Astrocyte (in vitro differentiated cells and primary cell): ENCODE data around the gene OR7C1.

Experiments used
- EZH2 ChIP-seq: IDR thresholded peaks from 2 replicates; pipeline ENCODE4 v1.6.1; 2012; ENCODE audit warnings: mild to moderate bottlenecking, low read length, inconsistent platforms; ENCODE audit not compliant: insufficient read depth
- TF ChIP-seq, protein P1 (sequence below): IDR thresholded peaks from 2 replicates; pipeline ENCODE4 v1.5.1; 2011; ENCODE audit warnings: low read depth, mild to moderate bottlenecking, inconsistent platforms, low read length, moderate library complexity; ENCODE audit not compliant: insufficient read depth

GRCh38 chr19:14762111-14762510, 72.9 kb downstream of the OR7C1 start:
- TF ChIP-seq, protein P1, sequence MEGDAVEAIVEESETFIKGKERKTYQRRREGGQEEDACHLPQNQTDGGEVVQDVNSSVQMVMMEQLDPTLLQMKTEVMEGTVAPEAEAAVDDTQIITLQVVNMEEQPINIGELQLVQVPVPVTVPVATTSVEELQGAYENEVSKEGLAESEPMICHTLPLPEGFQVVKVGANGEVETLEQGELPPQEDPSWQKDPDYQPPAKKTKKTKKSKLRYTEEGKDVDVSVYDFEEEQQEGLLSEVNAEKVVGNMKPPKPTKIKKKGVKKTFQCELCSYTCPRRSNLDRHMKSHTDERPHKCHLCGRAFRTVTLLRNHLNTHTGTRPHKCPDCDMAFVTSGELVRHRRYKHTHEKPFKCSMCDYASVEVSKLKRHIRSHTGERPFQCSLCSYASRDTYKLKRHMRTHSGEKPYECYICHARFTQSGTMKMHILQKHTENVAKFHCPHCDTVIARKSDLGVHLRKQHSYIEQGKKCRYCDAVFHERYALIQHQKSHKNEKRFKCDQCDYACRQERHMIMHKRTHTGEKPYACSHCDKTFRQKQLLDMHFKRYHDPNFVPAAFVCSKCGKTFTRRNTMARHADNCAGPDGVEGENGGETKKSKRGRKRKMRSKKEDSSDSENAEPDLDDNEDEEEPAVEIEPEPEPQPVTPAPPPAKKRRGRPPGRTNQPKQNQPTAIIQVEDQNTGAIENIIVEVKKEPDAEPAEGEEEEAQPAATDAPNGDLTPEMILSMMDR: no peak
- no peak for TF ChIP-seq EZH2
